ENCODE results near the gene KIF18B. TPM values are rescaled to one million over a fixed set of nuclear protein-coding genes. Genes with fewer than 3 reads are reported as not detected.

KIF18B gene
- total and polyA plus RNA-seq, 2 of the 8 experiments (the other 6 are each of a cell fraction or from before 2014, with no cell fraction given), result 39.0 to 59.4 TPM

GRCh38 chr17:44899074-44899782, 48.3 kb downstream of the KIF18B start, which contains the start of gene EFTUD2 (continued):
- TF ChIP-seq JUND (IDR thresholded peaks at IDR 0.05; ENCODE audit: low read length), result no peak
- peak; percentile 92 for TF ChIP-seq POLR2AphosphoS5 (IDR thresholded peaks at IDR 0.05; ENCODE audit: low read depth, low read length)
- TF ChIP-seq SIN3A (conservative IDR thresholded peaks at IDR 0.05 in 1 of 2, IDR thresholded peaks at IDR 0.05 in 1 of 2; ENCODE audit: low read depth in 1 of 2, low read length in 2 of 2), result peak; percentile 66 to 94; a peak in 2 of 4 replicates
- peak; percentile 7; the same call in 1 of the 2 replicates for TF ChIP-seq SIX5 (IDR thresholded peaks at IDR 0.05; ENCODE audit: low read depth, low read length)
- TF ChIP-seq CBX8 (IDR thresholded peaks at IDR 0.05; ENCODE audit: borderline replicate concordance, low read depth, low read length), result no peak
- TF ChIP-seq POLR2A (IDR thresholded peaks at IDR 0.05; ENCODE audit: control extremely low read depth in 1 of 2, low read depth in 2 of 2, low read length in 2 of 2), result peak in 1 of 2 experiments; percentile 91; a peak in 2 of 3 replicates
- TF ChIP-seq CTBP2 (IDR thresholded peaks at IDR 0.05; ENCODE audit: borderline replicate concordance, insufficient read depth, insufficient read length, low read length), result no peak
- TF ChIP-seq PHF8 (conservative IDR thresholded peaks at IDR 0.05; ENCODE audit: low read depth, low read length), result peak; percentile 91
- no peak for TF ChIP-seq BACH1 (IDR thresholded peaks at IDR 0.05; ENCODE audit: low read length)
- TF ChIP-seq TCF12 (IDR thresholded peaks at IDR 0.05; ENCODE audit: low read depth, low read length), result no peak
- TF ChIP-seq NRF1 (IDR thresholded peaks at IDR 0.05; ENCODE audit: low read depth, low read length), result no peak
- peak; percentile 97 for TF ChIP-seq ASH2L (IDR thresholded peaks at IDR 0.05; ENCODE audit: low read length)
- peak; percentile 84 for TF ChIP-seq MAX (IDR thresholded peaks at IDR 0.05)
- no peak for TF ChIP-seq NANOG (IDR thresholded peaks at IDR 0.05; ENCODE audit: insufficient read depth, low read depth, low read length, poor library complexity, severe bottlenecking)
- TF ChIP-seq SUZ12 (IDR thresholded peaks at IDR 0.05; ENCODE audit: low read length), result no peak
- peak; percentile 94 for TF ChIP-seq USF2 (IDR thresholded peaks at IDR 0.05; ENCODE audit: low read length)
- TF ChIP-seq RNF2 (IDR thresholded peaks at IDR 0.05; ENCODE audit: borderline replicate concordance, low read depth, low read length, missing control alignments, poor library complexity, severe bottlenecking), result no peak
- no peak for TF ChIP-seq FOSL1 (IDR thresholded peaks at IDR 0.05; ENCODE audit: insufficient read depth, low read depth, low read length)
